ENCODE results near the gene SMARCA4. TPM values are rescaled to one million over a fixed set of nuclear protein-coding genes. Genes with fewer than 3 reads are reported as not detected.
"Not testable (repeated sequence)": the region's sequence is repeated elsewhere in the genome, so short reads cannot be mapped to it uniquely, and the experiment has no call there.

Gene SMARCA4
- total RNA-seq, 4 donors from 2014 or later = 48.0 to 78.2 (median 53.9) TPM

- TF ChIP-seq POLR2AphosphoS5 (IDR thresholded peaks at IDR 0.05) (no peak), EP300 (IDR thresholded peaks at IDR 0.05) (no peak), POLR2A (IDR thresholded peaks at IDR 0.05; ENCODE audit: low read depth) (no peak), CTCF (IDR thresholded peaks at IDR 0.05) (no peak)
- no peak for DNase-seq (ENCODE audit: extremely low spot score)
- peaks cover 57 to 87% (median 78%) of the 10 kb centered on the region in 4 donors for H3K4me1 ChIP-seq
- peak overlapping the region; percentile 97 to 99 (median 97) for H3K27ac ChIP-seq (replicated peaks in 1 of 4)
- H3K4me3 ChIP-seq = no peak overlapping the region
- no peaks in the 10 kb centered on the region for H3K27me3 ChIP-seq
- peaks cover 0 to 18% (median 5%) of the 10 kb centered on the region in 4 donors for H3K36me3 ChIP-seq
- H3K9me3 ChIP-seq = no peaks in the 10 kb centered on the region
- intact Hi-C loops (cut with DNase I) = loop anchor here (5.0 to 10.0 kb wide), 2 partner anchors 44 to 59 kb away; no protein-coding TSS in a partner anchor
- 91% methylated on average over 13 of the region's 15 CpGs for WGBS
These were observed 132.9 kb downstream of the SMARCA4 start for GRCh38 chr19:11093689-11094238.

GRCh38 chr19:11094520-11094894 is 133.7 kb downstream of the SMARCA4 start:
- no peaks in the 10 kb centered on the region for H3K27me3 ChIP-seq
- H3K4me3 ChIP-seq = no peak overlapping the region
- intact Hi-C loops (cut with DNase I) = loop anchor here (5.0 to 10.0 kb wide), 2 partner anchors 43 to 60 kb away; no protein-coding TSS in a partner anchor
- H3K4me1 ChIP-seq = peaks cover 54 to 81% (median 71%) of the 10 kb centered on the region in 4 donors
- peaks cover 0 to 18% (median 5%) of the 10 kb centered on the region in 4 donors for H3K36me3 ChIP-seq
- 74% methylated on average over 4 of the region's 4 CpGs for WGBS
- DNase-seq (ENCODE audit: extremely low spot score) = no peak
- TF ChIP-seq POLR2AphosphoS5 (IDR thresholded peaks at IDR 0.05) (no peak), CTCF (IDR thresholded peaks at IDR 0.05) (no peak), POLR2A (IDR thresholded peaks at IDR 0.05; ENCODE audit: low read depth) (no peak)
- H3K9me3 ChIP-seq = no peaks in the 10 kb centered on the region
- peak overlapping the region; percentile 97 to 99 (median 97) for H3K27ac ChIP-seq (replicated peaks in 1 of 4)

GRCh38 chr19:11096210-11096841 is 135.5 kb downstream of the SMARCA4 start:
- H3K9me3 ChIP-seq = no peaks in the 10 kb centered on the region
- H3K4me1 ChIP-seq = peaks cover 47 to 75% (median 57%) of the 10 kb centered on the region in 4 donors
- no peak overlapping the region for H3K4me3 ChIP-seq
- DNase-seq (ENCODE audit: extremely low spot score) = no peak
- H3K27me3 ChIP-seq = no peaks in the 10 kb centered on the region
- H3K27ac ChIP-seq (replicated peaks in 1 of 4) = peak overlapping the region; percentile 97 to 99 (median 97)
- no peak for TF ChIP-seq EP300 (IDR thresholded peaks at IDR 0.05)
- TF ChIP-seq POLR2AphosphoS5 (IDR thresholded peaks at IDR 0.05) = peak; percentile 30 to 35
- H3K36me3 ChIP-seq = peaks cover 8 to 32% (median 19%) of the 10 kb centered on the region in 4 donors
- intact Hi-C loops (cut with DNase I) = loop anchor here (10.0 kb wide), 1 partner anchor 62 kb away; no protein-coding TSS in a partner anchor
- WGBS = 68% methylated on average over 8 of the region's 10 CpGs

GRCh38 chr19:11097367-11097766 is 136.5 kb downstream of the SMARCA4 start:
- not testable (repeated sequence) for H3K9me3 ChIP-seq; DNase-seq (ENCODE audit: extremely low spot score); H3K27me3 ChIP-seq; H3K4me3 ChIP-seq
- intact Hi-C loops (cut with DNase I) = loop anchor here (10.0 kb wide), 1 partner anchor 63 kb away; no protein-coding TSS in a partner anchor
- 86% methylated on average over 4 of the region's 6 CpGs for WGBS
- H3K27ac ChIP-seq (replicated peaks in 1 of 4) = peak overlapping the region in 3 of 4 donors; percentile 17 to 97 (median 97)
- H3K36me3 ChIP-seq = peaks cover 11 to 42% (median 29%) of the 10 kb centered on the region in 4 donors
- H3K4me1 ChIP-seq = peaks cover 39 to 65% (median 47%) of the 10 kb centered on the region in 4 donors

- peaks cover 29 to 55% (median 37%) of the 10 kb centered on the region in 4 donors for H3K4me1 ChIP-seq
- intact Hi-C loops (cut with DNase I) = loop anchor here (10.0 kb wide), 1 partner anchor 64 kb away; no protein-coding TSS in a partner anchor
- TF ChIP-seq POLR2AphosphoS5 (IDR thresholded peaks at IDR 0.05) (no peak), CTCF (IDR thresholded peaks at IDR 0.05) (no peak), POLR2A (IDR thresholded peaks at IDR 0.05; ENCODE audit: low read depth) (no peak), EP300 (IDR thresholded peaks at IDR 0.05) (no peak)
- no peak for DNase-seq (ENCODE audit: extremely low spot score)
- H3K9me3 ChIP-seq = no peaks in the 10 kb centered on the region
- 100% methylated on average over 2 of the region's 2 CpGs for WGBS
- peaks cover 16 to 52% (median 39%) of the 10 kb centered on the region in 4 donors for H3K36me3 ChIP-seq
- H3K4me3 ChIP-seq = no peak overlapping the region
- H3K27ac ChIP-seq (replicated peaks in 1 of 4) = no peak overlapping the region
- H3K27me3 ChIP-seq = no peaks in the 10 kb centered on the region
These were observed 137.5 kb downstream of the SMARCA4 start for GRCh38 chr19:11098327-11098726.

Measured in esophagus muscularis mucosa (tissue), 4 donors.